WTC11 (cell line): ENCODE measurements around the gene PPP1R14B. TPM values are rescaled to one million over a fixed set of nuclear protein-coding genes. Genes with fewer than 3 reads are reported as not detected.

Experiments
- ATAC-seq: fragments of 200-7000 bp; cut with Tn5 transposase; 2 replicates; pipeline ENCODE4 v1.10.0; 2021; ENCODE audit warnings: mild to moderate bottlenecking, moderate library complexity
- CTCF ChIA-PET: fragments of 300-600 bp; sonication (Branson Sonifier 250); formaldehyde crosslinking; loops from one replicate; lab custom pipeline; 2021; ENCODE audit warnings: antibody characterized with exemption; lab: Charles Lee
- POLR2A ChIA-PET: fragments of 350-600 bp; sonication (Branson Sonifier 250); formaldehyde crosslinking; loops from one replicate; lab custom pipeline; 2021; ENCODE audit warnings: antibody characterized with exemption; lab: Charles Lee
- DNase-seq: peaks from one replicate; pipeline ENCODE4 v3.0.0; 2021; ENCODE audit warnings: low spot score
- H3K27ac Mint-ChIP-seq: 2 replicates; pipeline ENCODE4 v1.8.0; 2021; ENCODE audit warnings: mixed read lengths
- H3K27me3 Mint-ChIP-seq: 2 replicates; pipeline ENCODE4 v1.8.0; 2021; ENCODE audit warnings: low read depth, mild to moderate bottlenecking, moderate library complexity, mixed read lengths
- H3K36me3 Mint-ChIP-seq: 2 replicates; pipeline ENCODE4 v1.8.0; 2021; ENCODE audit warnings: mixed read lengths
- H3K4me1 Mint-ChIP-seq: 2 replicates; pipeline ENCODE4 v1.8.0; 2022; ENCODE audit warnings: mixed read lengths
- H3K4me3 Mint-ChIP-seq: 2 replicates; pipeline ENCODE4 v1.8.0; 2021; ENCODE audit warnings: mild to moderate bottlenecking, moderate library complexity, mixed read lengths
- H3K9me3 Mint-ChIP-seq: 2 replicates; pipeline ENCODE4 v1.8.0; 2021; ENCODE audit warnings: mixed read lengths
- E2F5 ChIP-seq: sonication (generic); formaldehyde crosslinking; IDR thresholded peaks from 2 replicates; pipeline ENCODE4 v1.8.1; 2022; ENCODE audit warnings: mild to moderate bottlenecking, moderate library complexity, missing genetic modification reagents
- EMX1 ChIP-seq: fragments of 250-450 bp; sonication (Bioruptor Pico); IDR thresholded peaks from 2 replicates; pipeline ENCODE4 v1.8.0; 2021; ENCODE audit warnings: mild to moderate bottlenecking
- ESRRA ChIP-seq: sonication (generic); formaldehyde crosslinking; IDR thresholded peaks from 2 replicates; pipeline ENCODE4 v1.8.1; 2022; ENCODE audit warnings: mild to moderate bottlenecking, missing genetic modification reagents, borderline replicate concordance
- GABPB1 ChIP-seq: sonication (generic); formaldehyde crosslinking; IDR thresholded peaks from 2 replicates; pipeline ENCODE4 v1.8.1; 2023; ENCODE audit warnings: mild to moderate bottlenecking, missing genetic modification reagents
- GTF2I ChIP-seq: fragments of 250-450 bp; sonication (Bioruptor Pico); conservative IDR thresholded peaks from 2 replicates; pipeline ENCODE4 v1.4.0; 2021; ENCODE audit warnings: mild to moderate bottlenecking
- MAX ChIP-seq: sonication (generic); formaldehyde crosslinking; IDR thresholded peaks from 2 replicates; pipeline ENCODE4 v1.8.0; 2022; ENCODE audit warnings: mild to moderate bottlenecking, missing genetic modification reagents
- MXD4 ChIP-seq: fragments of 250-450 bp; sonication (Bioruptor Pico); IDR thresholded peaks from 2 replicates; pipeline ENCODE4 v1.8.0; 2021; ENCODE audit warnings: mild to moderate bottlenecking, moderate library complexity, borderline replicate concordance
- NFATC4 ChIP-seq: fragments of 250-450 bp; sonication (Bioruptor Pico); IDR thresholded peaks from 2 replicates; pipeline ENCODE4 v1.9.0; 2021; ENCODE audit warnings: mild to moderate bottlenecking
- PRDM15 ChIP-seq: sonication (generic); formaldehyde crosslinking; IDR thresholded peaks from 2 replicates; pipeline ENCODE4 v1.8.0; 2022; ENCODE audit warnings: missing genetic modification reagents
- RELA ChIP-seq: sonication (generic); formaldehyde crosslinking; IDR thresholded peaks from 2 replicates; pipeline ENCODE4 v1.8.1; 2022; ENCODE audit warnings: missing genetic modification reagents, mild to moderate bottlenecking, borderline replicate concordance
- SP1 ChIP-seq: sonication (generic); formaldehyde crosslinking; conservative IDR thresholded peaks from 2 replicates; pipeline ENCODE4 v1.8.1; 2022; ENCODE audit warnings: missing genetic modification reagents
- ZNF121 ChIP-seq: sonication (generic); formaldehyde crosslinking; IDR thresholded peaks from 2 replicates; pipeline ENCODE4 v1.8.0; 2023; ENCODE audit warnings: missing genetic modification reagents
- ZNF219 ChIP-seq: sonication (generic); formaldehyde crosslinking; IDR thresholded peaks from 2 replicates; pipeline ENCODE4 v1.8.0; 2023; ENCODE audit warnings: missing genetic modification reagents, mild to moderate bottlenecking, borderline replicate concordance
- ZNF263 ChIP-seq: sonication (generic); formaldehyde crosslinking; IDR thresholded peaks from 2 replicates; pipeline ENCODE4 v1.8.1; 2022; ENCODE audit warnings: low read depth, mild to moderate bottlenecking, moderate library complexity, missing genetic modification reagents
- total RNA-seq: library from RNA; stranded (reverse); gene quantifications from 3 replicates; pipeline ENCODE4 v1.2.3, GENCODE V29; 2021
- TF ChIP-seq, protein P1 (sequence below): sonication (generic); formaldehyde crosslinking; IDR thresholded peaks from 2 replicates; pipeline ENCODE4 v1.8.0; 2023; ENCODE audit warnings: mild to moderate bottlenecking, missing genetic modification reagents
- TF ChIP-seq, protein P2 (sequence below): sonication (generic); formaldehyde crosslinking; IDR thresholded peaks from 2 replicates; pipeline ENCODE4 v1.8.1; 2023; ENCODE audit warnings: mild to moderate bottlenecking, moderate library complexity, missing genetic modification reagents
- TF ChIP-seq, protein P3 (sequence below): fragments of 200-600 bp; IDR thresholded peaks from 2 replicates; pipeline ENCODE4 v1.8.0; 2022; ENCODE audit warnings: antibody characterized with exemption
- TF ChIP-seq, protein P4 (sequence below): sonication (generic); formaldehyde crosslinking; IDR thresholded peaks from 2 replicates; pipeline ENCODE4 v1.8.1; 2023; ENCODE audit warnings: mild to moderate bottlenecking, missing genetic modification reagents, borderline replicate concordance

Gene PPP1R14B
- total RNA-seq, 1 experiment from 2014 or later = 471 TPM

- no peak for ATAC-seq
- CTCF ChIA-PET = interaction anchor here (0.5 to 5.3 kb wide), 22 partner anchors 10 to 1519 kb away, joined by 3 to 75 read pairs (median 12); partner anchors contain the start of genes CATSPERZ, CCDC88B, DNAJC4 and ESRRA
- DNase-seq = peak; percentile 67
- peaks cover 3% of the 10 kb centered on the region for H3K36me3 Mint-ChIP-seq
- 0 out of 2 replicates have a peak, but pooled peaks have one; percentile 15 for TF ChIP-seq MAX (CRISPR knock-in tag)
- no peak for TF ChIP-seq NFATC4 (CRISPR knock-in tag)
- peak; percentile 58 for TF ChIP-seq SP1 (CRISPR knock-in tag)
- 0 out of 2 replicates have a peak, but pooled peaks have one; percentile 49 for TF ChIP-seq E2F5 (CRISPR knock-in tag)
- TF ChIP-seq, protein P1, sequence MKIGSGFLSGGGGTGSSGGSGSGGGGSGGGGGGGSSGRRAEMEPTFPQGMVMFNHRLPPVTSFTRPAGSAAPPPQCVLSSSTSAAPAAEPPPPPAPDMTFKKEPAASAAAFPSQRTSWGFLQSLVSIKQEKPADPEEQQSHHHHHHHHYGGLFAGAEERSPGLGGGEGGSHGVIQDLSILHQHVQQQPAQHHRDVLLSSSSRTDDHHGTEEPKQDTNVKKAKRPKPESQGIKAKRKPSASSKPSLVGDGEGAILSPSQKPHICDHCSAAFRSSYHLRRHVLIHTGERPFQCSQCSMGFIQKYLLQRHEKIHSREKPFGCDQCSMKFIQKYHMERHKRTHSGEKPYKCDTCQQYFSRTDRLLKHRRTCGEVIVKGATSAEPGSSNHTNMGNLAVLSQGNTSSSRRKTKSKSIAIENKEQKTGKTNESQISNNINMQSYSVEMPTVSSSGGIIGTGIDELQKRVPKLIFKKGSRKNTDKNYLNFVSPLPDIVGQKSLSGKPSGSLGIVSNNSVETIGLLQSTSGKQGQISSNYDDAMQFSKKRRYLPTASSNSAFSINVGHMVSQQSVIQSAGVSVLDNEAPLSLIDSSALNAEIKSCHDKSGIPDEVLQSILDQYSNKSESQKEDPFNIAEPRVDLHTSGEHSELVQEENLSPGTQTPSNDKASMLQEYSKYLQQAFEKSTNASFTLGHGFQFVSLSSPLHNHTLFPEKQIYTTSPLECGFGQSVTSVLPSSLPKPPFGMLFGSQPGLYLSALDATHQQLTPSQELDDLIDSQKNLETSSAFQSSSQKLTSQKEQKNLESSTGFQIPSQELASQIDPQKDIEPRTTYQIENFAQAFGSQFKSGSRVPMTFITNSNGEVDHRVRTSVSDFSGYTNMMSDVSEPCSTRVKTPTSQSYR (CRISPR knock-in tag) = 0 out of 2 replicates have a peak, but pooled peaks have one; percentile 33
- TF ChIP-seq MXD4 = no peak
- TF ChIP-seq, protein P2, sequence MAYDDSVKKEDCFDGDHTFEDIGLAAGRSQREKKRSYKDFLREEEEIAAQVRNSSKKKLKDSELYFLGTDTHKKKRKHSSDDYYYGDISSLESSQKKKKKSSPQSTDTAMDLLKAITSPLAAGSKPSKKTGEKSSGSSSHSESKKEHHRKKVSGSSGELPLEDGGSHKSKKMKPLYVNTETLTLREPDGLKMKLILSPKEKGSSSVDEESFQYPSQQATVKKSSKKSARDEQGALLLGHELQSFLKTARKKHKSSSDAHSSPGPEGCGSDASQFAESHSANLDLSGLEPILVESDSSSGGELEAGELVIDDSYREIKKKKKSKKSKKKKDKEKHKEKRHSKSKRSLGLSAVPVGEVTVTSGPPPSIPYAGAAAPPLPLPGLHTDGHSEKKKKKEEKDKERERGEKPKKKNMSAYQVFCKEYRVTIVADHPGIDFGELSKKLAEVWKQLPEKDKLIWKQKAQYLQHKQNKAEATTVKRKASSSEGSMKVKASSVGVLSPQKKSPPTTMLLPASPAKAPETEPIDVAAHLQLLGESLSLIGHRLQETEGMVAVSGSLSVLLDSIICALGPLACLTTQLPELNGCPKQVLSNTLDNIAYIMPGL (CRISPR knock-in tag) = 0 out of 2 replicates have a peak, but pooled peaks have one; percentile 53
- TF ChIP-seq ZNF219 (CRISPR knock-in tag) = no peak
- TF ChIP-seq, protein P3, sequence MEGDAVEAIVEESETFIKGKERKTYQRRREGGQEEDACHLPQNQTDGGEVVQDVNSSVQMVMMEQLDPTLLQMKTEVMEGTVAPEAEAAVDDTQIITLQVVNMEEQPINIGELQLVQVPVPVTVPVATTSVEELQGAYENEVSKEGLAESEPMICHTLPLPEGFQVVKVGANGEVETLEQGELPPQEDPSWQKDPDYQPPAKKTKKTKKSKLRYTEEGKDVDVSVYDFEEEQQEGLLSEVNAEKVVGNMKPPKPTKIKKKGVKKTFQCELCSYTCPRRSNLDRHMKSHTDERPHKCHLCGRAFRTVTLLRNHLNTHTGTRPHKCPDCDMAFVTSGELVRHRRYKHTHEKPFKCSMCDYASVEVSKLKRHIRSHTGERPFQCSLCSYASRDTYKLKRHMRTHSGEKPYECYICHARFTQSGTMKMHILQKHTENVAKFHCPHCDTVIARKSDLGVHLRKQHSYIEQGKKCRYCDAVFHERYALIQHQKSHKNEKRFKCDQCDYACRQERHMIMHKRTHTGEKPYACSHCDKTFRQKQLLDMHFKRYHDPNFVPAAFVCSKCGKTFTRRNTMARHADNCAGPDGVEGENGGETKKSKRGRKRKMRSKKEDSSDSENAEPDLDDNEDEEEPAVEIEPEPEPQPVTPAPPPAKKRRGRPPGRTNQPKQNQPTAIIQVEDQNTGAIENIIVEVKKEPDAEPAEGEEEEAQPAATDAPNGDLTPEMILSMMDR = peak; percentile 23; the same call in 1 of the 2 replicates
- no peaks in the 10 kb centered on the region for H3K9me3 Mint-ChIP-seq
- H3K4me1 Mint-ChIP-seq = peaks cover 42% of the 10 kb centered on the region
- H3K27me3 Mint-ChIP-seq = no peaks in the 10 kb centered on the region
- peak overlapping the region; percentile 45 for H3K27ac Mint-ChIP-seq
- POLR2A ChIA-PET = interaction anchor here (0.6 to 3.7 kb wide), 10 partner anchors 9 to 52 kb away, joined by 3 to 25 read pairs (median 4); partner anchors contain the start of genes FKBP2, NUDT22 and TRPT1
- H3K4me3 Mint-ChIP-seq = peak overlapping the region; percentile 90
Measured at GRCh38 chr11:64252003-64252872, 5.5 kb upstream of the PPP1R14B start.

GRCh38 chr11:64251753-64252002 lies 4.9 kb upstream of the PPP1R14B start:
- ATAC-seq (no peak), DNase-seq (no peak)
- Mint-ChIP-seq H3K4me3 (peak overlapping the region; percentile 90), H3K9me3 (no peaks in the 10 kb centered on the region), H3K27me3 (no peaks in the 10 kb centered on the region), H3K36me3 (peaks cover 2% of the 10 kb centered on the region), H3K27ac (peak overlapping the region; percentile 45; the same call in 1 of the 2 replicates), H3K4me1 (peaks cover 42% of the 10 kb centered on the region)
- POLR2A ChIA-PET = interaction anchor here (0.6 to 3.7 kb wide), 6 partner anchors 10 to 35 kb away, joined by 3 to 25 read pairs (median 6); partner anchors contain the start of genes NUDT22 and TRPT1
- CTCF ChIA-PET = interaction anchor here (0.5 to 5.3 kb wide), 22 partner anchors 9 to 379 kb away, joined by 3 to 75 read pairs (median 14); partner anchors contain the start of genes CATSPERZ, CCDC88B, DNAJC4 and ESRRA
- TF ChIP-seq ESRRA (CRISPR knock-in tag) (no peak), GABPB1 (CRISPR knock-in tag) (no peak), ZNF121 (no peak), GTF2I (CRISPR knock-in tag) (no peak), RELA (no peak), ZNF263 (no peak), PRDM15 (CRISPR knock-in tag) (no peak), EMX1 (CRISPR knock-in tag) (no peak)
- TF ChIP-seq, protein P4, sequence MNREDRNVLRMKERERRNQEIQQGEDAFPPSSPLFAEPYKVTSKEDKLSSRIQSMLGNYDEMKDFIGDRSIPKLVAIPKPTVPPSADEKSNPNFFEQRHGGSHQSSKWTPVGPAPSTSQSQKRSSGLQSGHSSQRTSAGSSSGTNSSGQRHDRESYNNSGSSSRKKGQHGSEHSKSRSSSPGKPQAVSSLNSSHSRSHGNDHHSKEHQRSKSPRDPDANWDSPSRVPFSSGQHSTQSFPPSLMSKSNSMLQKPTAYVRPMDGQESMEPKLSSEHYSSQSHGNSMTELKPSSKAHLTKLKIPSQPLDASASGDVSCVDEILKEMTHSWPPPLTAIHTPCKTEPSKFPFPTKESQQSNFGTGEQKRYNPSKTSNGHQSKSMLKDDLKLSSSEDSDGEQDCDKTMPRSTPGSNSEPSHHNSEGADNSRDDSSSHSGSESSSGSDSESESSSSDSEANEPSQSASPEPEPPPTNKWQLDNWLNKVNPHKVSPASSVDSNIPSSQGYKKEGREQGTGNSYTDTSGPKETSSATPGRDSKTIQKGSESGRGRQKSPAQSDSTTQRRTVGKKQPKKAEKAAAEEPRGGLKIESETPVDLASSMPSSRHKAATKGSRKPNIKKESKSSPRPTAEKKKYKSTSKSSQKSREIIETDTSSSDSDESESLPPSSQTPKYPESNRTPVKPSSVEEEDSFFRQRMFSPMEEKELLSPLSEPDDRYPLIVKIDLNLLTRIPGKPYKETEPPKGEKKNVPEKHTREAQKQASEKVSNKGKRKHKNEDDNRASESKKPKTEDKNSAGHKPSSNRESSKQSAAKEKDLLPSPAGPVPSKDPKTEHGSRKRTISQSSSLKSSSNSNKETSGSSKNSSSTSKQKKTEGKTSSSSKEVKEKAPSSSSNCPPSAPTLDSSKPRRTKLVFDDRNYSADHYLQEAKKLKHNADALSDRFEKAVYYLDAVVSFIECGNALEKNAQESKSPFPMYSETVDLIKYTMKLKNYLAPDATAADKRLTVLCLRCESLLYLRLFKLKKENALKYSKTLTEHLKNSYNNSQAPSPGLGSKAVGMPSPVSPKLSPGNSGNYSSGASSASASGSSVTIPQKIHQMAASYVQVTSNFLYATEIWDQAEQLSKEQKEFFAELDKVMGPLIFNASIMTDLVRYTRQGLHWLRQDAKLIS (CRISPR knock-in tag) = no peak
